Fibroblast of peridontal ligament (primary cell): ENCODE results near the gene RNF5.
A peak's percentile ranks its signal among the peaks of the same experiment; 100 is the strongest.
"Not testable (repeated sequence)": the region's sequence is repeated elsewhere in the genome, so short reads cannot be mapped to it uniquely, and the experiment has no call there.

Source experiments
- DNase-seq: peaks from one replicate; pipeline ENCODE4 v3.0.0-alpha.2; 2010; ENCODE audit errors: extremely low read depth

Gene RNF5

GRCh38 chr6:32189069-32189741, 11.0 kb downstream of the RNF5 start:
- no peak for DNase-seq

DNA sequence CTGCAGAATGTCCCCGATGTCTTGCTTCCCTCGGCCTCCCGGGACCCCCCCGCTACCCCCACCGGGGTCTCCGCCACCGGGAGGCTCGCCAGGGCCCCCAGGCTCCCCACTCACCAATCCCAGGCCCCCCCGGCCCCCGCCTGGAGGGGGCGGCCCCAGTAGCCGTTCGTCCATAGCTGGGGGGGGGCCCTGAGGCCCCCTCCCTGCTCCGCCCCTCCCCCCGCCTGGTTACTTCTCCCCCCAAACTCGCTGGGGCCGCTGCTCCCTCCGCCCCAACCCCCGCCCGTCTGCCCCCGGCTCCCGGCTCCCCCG, 11.5 kb downstream of the RNF5 start:
- no peak for DNase-seq

- DNase-seq = peak; percentile 88
These were observed 12.0 kb downstream of the RNF5 start, which contains the start of gene PBX2 for GRCh38 chr6:32190054-32190851. PBX2 (minus strand) TSS chr6:32190202; CDS start chr6:32189915, 287 bp downstream.

- no peak for DNase-seq
These were observed 12.9 kb downstream of the RNF5 start for GRCh38 chr6:32190911-32191677.

- no peak for DNase-seq
These were observed 13.7 kb downstream of the RNF5 start for GRCh38 chr6:32191696-32192607.

- DNase-seq = no peak
These were observed 14.4 kb downstream of the RNF5 start, which contains the start of gene GPSM3 for GRCh38 chr6:32192608-32193039. GPSM3 (minus strand) TSS chr6:32192643; CDS start chr6:32192513, 130 bp downstream.

GRCh38 chr6:32193096-32193495, 14.9 kb downstream of the RNF5 start:
- DNase-seq = not testable (repeated sequence)

- no peak for DNase-seq
These were observed 16.2 kb downstream of the RNF5 start for GRCh38 chr6:32194388-32194787.

GRCh38 chr6:32194825-32195651, 16.8 kb downstream of the RNF5 start:
- DNase-seq = peak; percentile 75

DNA sequence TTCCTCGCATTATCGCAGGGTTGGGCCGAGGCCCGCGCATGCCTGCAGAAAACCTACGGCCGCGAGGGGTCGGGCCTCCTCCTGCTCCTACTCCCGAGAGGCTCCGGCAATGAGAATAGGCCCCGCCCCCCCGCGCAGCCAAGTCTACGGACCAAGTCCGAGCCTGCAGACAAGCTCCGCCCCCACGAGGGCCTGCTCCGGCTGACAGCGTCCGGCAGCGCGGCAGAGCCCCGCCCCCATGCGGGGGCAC, 17.4 kb downstream of the RNF5 start:
- peak; percentile 99 for DNase-seq

DNA sequence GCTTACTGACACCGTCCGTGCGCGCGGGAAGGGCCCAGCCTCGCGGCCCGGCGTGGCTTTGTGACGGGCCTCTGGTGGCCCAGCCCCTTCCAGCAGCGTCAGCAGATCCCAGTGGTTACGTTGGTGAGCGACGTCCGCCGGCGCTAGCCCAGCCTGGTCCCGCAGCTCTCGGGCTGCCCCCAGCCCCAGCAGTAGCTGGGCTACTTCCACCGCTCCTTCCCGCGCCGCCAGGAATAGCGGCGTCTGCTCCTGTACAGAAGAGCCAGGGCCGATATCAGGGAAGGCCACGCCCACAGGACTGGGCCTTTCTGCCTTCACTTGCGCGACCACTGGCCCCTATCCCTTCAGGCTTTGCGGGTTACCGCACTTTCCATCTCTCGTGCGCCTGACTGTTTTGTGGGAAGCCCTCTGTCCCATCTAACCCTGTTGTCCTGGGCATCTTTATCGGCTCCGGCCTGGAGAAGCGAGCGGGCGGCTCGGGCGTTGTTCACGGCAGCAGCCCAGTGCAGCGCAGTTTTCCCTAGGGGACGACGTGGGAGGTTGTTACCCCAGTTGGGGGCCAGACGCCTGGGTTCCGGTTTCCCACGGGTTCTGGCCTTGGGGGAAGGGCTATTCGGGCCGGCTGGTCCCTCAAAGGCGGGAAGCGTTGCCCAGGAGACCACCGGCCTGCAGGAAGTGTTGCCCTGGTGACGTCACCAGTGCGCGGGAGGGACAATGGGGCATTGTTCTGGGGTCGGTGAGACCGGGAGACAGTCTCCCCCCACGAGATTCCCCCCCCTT, 17.9 kb downstream of the RNF5 start:
- peak; percentile 74 for DNase-seq

DNA sequence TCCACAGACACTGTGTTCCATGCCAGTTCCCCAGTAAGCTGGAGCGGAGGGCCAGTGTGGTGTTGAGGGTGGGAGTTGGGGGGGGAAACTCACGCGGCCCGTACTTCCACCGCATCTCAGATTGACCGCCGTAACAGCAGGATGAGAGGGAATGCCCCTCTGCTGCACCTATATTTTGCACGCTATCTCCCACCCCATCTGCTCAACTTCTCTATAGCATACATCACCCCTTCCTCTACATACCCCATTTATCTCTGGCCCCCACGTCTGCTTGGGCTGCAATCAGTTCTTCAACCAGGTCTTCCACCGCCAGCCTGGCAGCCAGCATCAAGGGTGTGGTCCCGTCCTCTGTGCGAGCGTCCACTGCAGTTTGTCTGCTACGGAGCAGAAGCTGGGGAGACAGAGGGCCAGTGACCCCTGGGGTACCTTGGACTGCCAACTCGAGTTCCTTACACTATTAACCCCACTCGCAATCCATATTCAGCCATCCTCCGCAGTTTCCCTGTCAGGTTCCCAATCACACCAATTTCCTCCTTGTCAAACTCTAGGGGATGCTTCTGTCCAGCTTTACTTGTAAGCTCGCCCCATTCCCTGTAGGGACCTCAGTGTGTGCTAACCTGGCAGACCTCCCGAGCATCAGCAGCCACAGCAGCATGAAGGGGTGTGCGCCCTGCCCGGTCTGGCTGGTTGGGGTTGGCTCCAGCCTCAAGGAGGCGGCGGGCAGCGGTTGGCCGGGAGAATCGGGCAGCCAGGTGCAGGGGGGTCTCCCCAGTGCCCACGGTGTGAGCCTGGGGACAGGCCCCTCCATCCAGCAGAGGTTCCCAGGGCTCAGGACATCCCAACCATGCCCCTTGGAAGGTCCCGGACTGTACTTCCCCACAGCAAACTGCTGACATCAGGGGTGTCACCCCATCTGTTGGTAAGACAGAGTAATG, 18.7 kb downstream of the RNF5 start:
- peak; percentile 14 for DNase-seq

DNA sequence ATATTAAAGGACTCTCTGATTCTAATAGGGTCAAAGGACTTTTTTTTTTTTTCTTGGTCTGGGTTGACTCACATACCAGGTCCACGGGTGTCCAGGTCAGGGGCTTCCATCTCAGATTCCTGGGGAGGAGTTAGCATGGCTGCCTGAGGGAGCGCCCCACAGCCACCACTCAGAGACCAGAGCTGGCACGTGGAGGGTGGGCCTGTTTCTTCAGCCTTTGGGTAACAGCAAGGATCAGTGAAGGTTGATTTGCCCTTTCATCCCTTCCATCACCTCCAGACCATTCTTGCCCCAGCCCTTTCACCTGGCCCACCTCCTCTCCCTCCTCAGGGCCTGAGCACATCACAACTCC, 20.1 kb downstream of the RNF5 start:
- DNase-seq = no peak

DNA sequence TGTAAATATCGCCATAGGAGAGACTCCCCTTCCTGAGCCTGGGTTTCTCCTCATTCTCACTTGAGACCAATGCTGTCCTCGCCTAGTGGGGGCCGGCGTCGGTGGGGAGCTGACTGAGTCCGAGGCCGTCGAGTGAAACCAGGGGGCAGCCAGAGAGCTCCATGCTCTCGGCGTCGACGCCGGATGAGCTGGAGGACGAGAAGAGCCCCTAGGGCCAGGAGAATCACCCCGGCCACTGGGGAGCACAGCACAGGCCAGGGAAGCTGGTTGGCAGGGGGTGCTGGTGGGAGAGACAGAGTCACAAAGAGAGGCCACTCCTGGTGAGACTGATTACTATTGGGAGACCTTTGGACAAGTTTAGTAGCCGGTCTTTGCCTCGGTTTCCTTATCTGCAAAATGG, 20.7 kb downstream of the RNF5 start:
- DNase-seq = no peak

- no peak for DNase-seq
These were observed 22.7 kb downstream of the RNF5 start for GRCh38 chr6:32200711-32201475.

DNA sequence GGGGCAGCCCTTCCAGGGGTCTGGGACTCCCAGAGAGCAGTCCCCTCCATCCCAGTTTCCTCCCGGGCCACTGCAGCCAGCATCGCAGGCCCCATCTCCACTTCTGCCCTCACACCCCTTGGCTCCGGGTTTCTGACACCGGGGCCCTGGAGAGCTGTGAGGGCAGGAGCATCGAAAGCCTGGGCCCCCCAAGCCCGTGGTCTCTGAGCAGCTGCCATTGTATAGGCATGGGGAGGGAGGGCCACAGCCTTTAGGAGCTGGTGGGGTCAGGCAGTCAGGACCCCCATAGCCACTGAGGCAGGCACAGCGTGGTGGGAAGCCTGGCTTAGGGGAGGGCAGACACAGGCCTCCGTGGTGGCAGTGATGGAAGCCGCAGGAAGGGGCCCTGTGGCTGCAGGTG, 24.0 kb downstream of the RNF5 start:
- no peak for DNase-seq

DNA sequence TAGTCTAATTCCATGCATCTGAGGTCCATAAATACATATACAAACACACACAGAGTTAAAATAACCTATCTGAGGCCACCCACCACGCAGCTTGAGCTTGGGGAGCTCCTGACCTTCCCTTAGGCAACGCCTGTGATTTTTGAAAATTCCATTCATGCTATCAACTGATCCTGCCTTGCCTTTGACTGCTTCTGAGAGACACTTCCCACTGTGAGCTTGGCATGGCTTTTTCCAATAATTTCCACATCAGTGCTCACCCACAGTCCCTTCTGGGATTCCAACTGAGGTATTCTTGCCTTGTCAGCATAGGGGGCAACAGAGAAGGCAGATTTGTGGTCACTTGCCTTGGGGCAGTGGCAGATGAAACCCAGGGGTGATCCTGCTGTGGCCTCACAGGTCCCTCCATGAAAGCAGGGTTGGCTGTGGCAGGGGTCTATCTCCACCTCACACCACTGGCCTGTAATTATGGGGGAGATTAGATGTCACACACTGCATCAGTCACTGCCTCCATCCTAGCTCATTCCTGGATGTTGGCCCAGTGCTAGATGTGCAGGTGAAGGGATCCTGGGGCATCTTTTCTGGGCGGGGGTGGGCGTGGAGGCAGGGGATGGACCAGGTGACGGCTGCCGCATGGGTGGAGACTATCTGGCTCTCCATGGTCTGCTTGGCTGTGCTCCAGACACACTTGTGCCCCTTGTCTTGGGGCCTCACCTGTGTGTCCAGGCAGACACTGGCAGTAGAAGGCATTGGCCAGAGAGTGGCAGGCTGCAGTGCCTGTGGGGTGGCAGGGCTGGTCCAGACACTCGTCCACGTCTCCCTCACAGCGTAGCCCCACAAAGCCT, 25.4 kb downstream of the RNF5 start:
- no peak for DNase-seq
